IMR-90 (cell line): ENCODE data around the gene ALKBH6. TPM values are rescaled to one million over a fixed set of nuclear protein-coding genes. Genes with fewer than 3 reads are reported as not detected.
A peak's percentile ranks its signal among the peaks of the same experiment; 100 is the strongest.

Experiments used
- ATAC-seq: fragments of 200-7000 bp; cut with Tn5 transposase; 2 replicates; pipeline ENCODE4 v1.9.1; 2020; ENCODE audit warnings: low read depth, mild to moderate bottlenecking, moderate library complexity
- BruUV-seq: library from RNA; stranded (reverse); fragments of 400-500 nt; replicated peaks from 2 replicates; lab custom pipeline; 2021; lab: Mats Ljungman, UMichigan
- CTCF ChIA-PET: fragments of 300-600 bp; formaldehyde crosslinking; extraction: SDS; loops from one replicate; lab custom pipeline; 2021; ENCODE audit warnings: antibody characterized with exemption; lab: Yijun Ruan, JAX
- POLR2A ChIA-PET: fragments of 300-600 bp; sonication (Branson Sonifier 250); formaldehyde crosslinking; loops from one replicate; lab custom pipeline; 2022; ENCODE audit warnings: antibody characterized with exemption; ENCODE audit not compliant: unreplicated experiment; lab: Charles Lee
- DNase-seq: peaks from one replicate; pipeline ENCODE4 v3.0.0; 2013
- H2AFZ ChIP-seq: replicated peaks from 2 replicates; pipeline ENCODE3; 2013; ENCODE audit warnings: low read length, mild to moderate bottlenecking; ENCODE audit not compliant: poor library complexity
- H2AK5ac ChIP-seq: 2 replicates; pipeline ENCODE4 v1.6.1; 2013; ENCODE audit warnings: low read depth, low read length, inconsistent platforms
- H2AK9ac ChIP-seq: replicated peaks from 2 replicates; pipeline ENCODE3; 2013; ENCODE audit warnings: mild to moderate bottlenecking, low read depth, low read length, moderate library complexity; ENCODE audit not compliant: poor library complexity
- H2BK120ac ChIP-seq: 2 replicates; pipeline ENCODE4 v1.6.1; 2013; ENCODE audit warnings: low read depth, low read length, inconsistent platforms
- H2BK15ac ChIP-seq: 3 replicates; pipeline ENCODE4 v1.6.1; 2013; ENCODE audit warnings: low read depth, low read length, inconsistent platforms
- H2BK20ac ChIP-seq: 2 replicates; pipeline ENCODE4 v1.6.1; 2013; ENCODE audit warnings: low read depth, mild to moderate bottlenecking, inconsistent platforms, low read length, moderate library complexity
- H2BK5ac ChIP-seq: 2 replicates; pipeline ENCODE4 v1.6.1; 2013; ENCODE audit warnings: mild to moderate bottlenecking, low read depth, low read length, inconsistent platforms; ENCODE audit not compliant: poor library complexity, severe bottlenecking
- H3K14ac ChIP-seq: replicated peaks from 2 replicates; pipeline ENCODE4 v1.6.1; 2013; ENCODE audit warnings: low read depth, low read length, inconsistent platforms
- H3K18ac ChIP-seq: 2 replicates; pipeline ENCODE4 v1.6.1; 2013; ENCODE audit warnings: low read depth, low read length, control low read depth
- H3K23ac ChIP-seq: 2 replicates; pipeline ENCODE4 v1.6.1; 2013; ENCODE audit warnings: low read depth, low read length, inconsistent platforms
- H3K27ac ChIP-seq: 2 replicates; pipeline ENCODE4 v1.5.1; 2013; ENCODE audit warnings: mild to moderate bottlenecking, control low read depth, low read length; ENCODE audit not compliant: insufficient read depth
- H3K27me3 ChIP-seq: 2 replicates; pipeline ENCODE4 v1.6.1; 2013; ENCODE audit warnings: low read length; ENCODE audit not compliant: control insufficient read depth, insufficient read depth
- H3K36me3 ChIP-seq: 2 replicates; pipeline ENCODE4 v1.6.1; 2013; ENCODE audit warnings: low read length, mixed read lengths; ENCODE audit not compliant: control insufficient read depth, insufficient read depth
- H3K4ac ChIP-seq: 2 replicates; pipeline ENCODE4 v1.6.1; 2013; ENCODE audit warnings: low read depth, low read length, inconsistent platforms
- H3K4me1 ChIP-seq: 2 replicates; pipeline ENCODE4 v1.6.1; 2013; ENCODE audit warnings: low read length, mixed read lengths; ENCODE audit not compliant: control insufficient read depth, insufficient read depth
- H3K4me2 ChIP-seq: 2 replicates; pipeline ENCODE4 v1.6.1; 2013; ENCODE audit warnings: low read depth, mild to moderate bottlenecking, control low read depth, low read length, moderate library complexity
- H3K4me3 ChIP-seq: 2 replicates; pipeline ENCODE4 v1.5.1; 2013; ENCODE audit warnings: low read depth, mild to moderate bottlenecking, control low read depth, low read length, moderate library complexity; ENCODE audit not compliant: insufficient read depth
- H3K56ac ChIP-seq: 2 replicates; pipeline ENCODE4 v1.6.1; 2013; ENCODE audit warnings: low read length, inconsistent platforms; ENCODE audit not compliant: insufficient read depth; ENCODE audit errors: extremely low read depth
- H3K79me1 ChIP-seq, 2 experiments: 2 replicates each; pipeline ENCODE4 v1.6.1; 2013; ENCODE audit warnings: low read length in 2 of 2, inconsistent platforms in 1 of 2, low read depth in 1 of 2
- H3K9ac ChIP-seq: 2 replicates; pipeline ENCODE4 v1.6.1; 2013; ENCODE audit warnings: low read depth, low read length, control low read depth
- H3K9me1 ChIP-seq: 2 replicates; pipeline ENCODE4 v1.6.1; 2013; ENCODE audit warnings: low read length, inconsistent platforms; ENCODE audit not compliant: insufficient read depth
- H3K9me3 ChIP-seq: 2 replicates; pipeline ENCODE4 v1.6.1; 2013; ENCODE audit warnings: low read length; ENCODE audit not compliant: control insufficient read depth, insufficient read depth
- H4K20me1 ChIP-seq: 2 replicates; pipeline ENCODE4 v1.6.1; 2013; ENCODE audit warnings: low read length, inconsistent platforms; ENCODE audit not compliant: insufficient read depth
- H4K5ac ChIP-seq: 2 replicates; pipeline ENCODE4 v1.6.1; 2013; ENCODE audit warnings: mild to moderate bottlenecking, low read depth, low read length, control low read depth
- H4K8ac ChIP-seq, 2 experiments: 2 replicates each; pipeline ENCODE4 v1.6.1; 2013; ENCODE audit warnings: low read depth in 2 of 2, low read length in 2 of 2, control low read depth in 1 of 2, inconsistent platforms in 1 of 2
- H4K91ac ChIP-seq: 2 replicates; pipeline ENCODE4 v1.6.1; 2013; ENCODE audit warnings: low read depth, low read length, inconsistent platforms; ENCODE audit not compliant: insufficient read depth
- BHLHE40 ChIP-seq: fragments of 150-350 bp; IDR thresholded peaks from 2 replicates; pipeline ENCODE4 v1.6.1; 2016; ENCODE audit warnings: mild to moderate bottlenecking, low read depth, low read length
- CEBPB ChIP-seq: IDR thresholded peaks from 2 replicates; pipeline ENCODE4 v1.6.1; 2012; ENCODE audit warnings: low read depth, low read length, improper control_type of control experiment
- CHD1 ChIP-seq: IDR thresholded peaks from 2 replicates; pipeline ENCODE4 v1.6.1; 2012; ENCODE audit warnings: low read depth, low read length, improper control_type of control experiment
- CTCF ChIP-seq: conservative IDR thresholded peaks from 2 replicates; pipeline ENCODE4 v1.5.1; 2012; ENCODE audit warnings: mild to moderate bottlenecking, low read depth, low read length, improper control_type of control experiment
- ELK1 ChIP-seq: fragments of 150-350 bp; IDR thresholded peaks from 2 replicates; pipeline ENCODE4 v1.6.1; 2016; ENCODE audit warnings: low read depth, mild to moderate bottlenecking, low read length, moderate library complexity, borderline replicate concordance
- FOS ChIP-seq: fragments of 150-350 bp; IDR thresholded peaks from 2 replicates; pipeline ENCODE4 v1.6.1; 2016; ENCODE audit warnings: low read depth, low read length
- MAFK ChIP-seq: IDR thresholded peaks from 2 replicates; pipeline ENCODE4 v1.6.1; 2012; ENCODE audit warnings: low read depth, low read length, improper control_type of control experiment
- MXI1 ChIP-seq: IDR thresholded peaks from 2 replicates; pipeline ENCODE4 v1.6.1; 2012; ENCODE audit warnings: low read depth, mild to moderate bottlenecking, low read length, moderate library complexity, borderline replicate concordance
- NFE2L2 ChIP-seq: fragments of 150-350 bp; IDR thresholded peaks from 2 replicates; pipeline ENCODE4 v1.6.1; 2016; ENCODE audit warnings: low read depth, mild to moderate bottlenecking, low read length
- POLR2A ChIP-seq: IDR thresholded peaks from 2 replicates; pipeline ENCODE4 v1.6.1; 2012; ENCODE audit warnings: mild to moderate bottlenecking, low read depth, low read length
- RFX5 ChIP-seq: IDR thresholded peaks from 2 replicates; pipeline ENCODE4 v1.8.0; 2012; ENCODE audit warnings: low read depth, mild to moderate bottlenecking, low read length, moderate library complexity
- SMC3 ChIP-seq: fragments of 150-350 bp; IDR thresholded peaks from 2 replicates; pipeline ENCODE4 v1.6.1; 2016; ENCODE audit warnings: low read depth, mild to moderate bottlenecking, antibody characterized with exemption, low read length, moderate library complexity
- USF2 ChIP-seq: fragments of 150-350 bp; IDR thresholded peaks from 2 replicates; pipeline ENCODE4 v1.6.1; 2017; ENCODE audit warnings: mild to moderate bottlenecking, antibody characterized with exemption, low read length, low read depth
- WGBS, 2 experiments: methylation state at CpG; one replicate each; pipeline versions ENCODE4 v1.1.5 to v1.1.7; 2013; ENCODE audit warnings: missing lambda C conversion rate in 2 of 2; ENCODE audit not compliant: insufficient read length in 1 of 2; ENCODE audit errors: extremely low coverage in 2 of 2; 5-methylcytosine and 5-hydroxymethylcytosine counted together
- dilution Hi-C: fragments of 300-500 bp; cut with HindIII; formaldehyde crosslinking; loops from one replicate; pipeline ENCODE4 v1.14.3; 2018; ENCODE audit warnings: low sequenced_read_pairs; ENCODE audit not compliant: unreplicated experiment
- in situ Hi-C: fragments of 300-500 bp; cut with MboI; formaldehyde crosslinking; loops from 3 replicates; pipeline ENCODE4 v1.14.3; 2019; ENCODE audit warnings: low sequenced_read_pairs, inconsistent platforms, mixed read lengths
- intact Hi-C: fragments of 100-400 bp; cut with micrococcal nuclease; formaldehyde crosslinking; loops from 2 replicates; pipeline ENCODE4 v1.10.0; 2022
- polyA plus RNA-seq, 3 experiments: library from polyadenylated mRNA; depleted of rRNA; stranded (reverse); fragments of >200 nt; gene quantifications; 2 replicates each; pipeline ENCODE4 v1.2.3, GENCODE V29; 2012; ENCODE audit warnings: low replicate concordance in 1 of 3
- total RNA-seq: library from RNA; depleted of rRNA; stranded (reverse); fragments of >200 nt; gene quantifications from 2 replicates; pipeline ENCODE4 v1.2.3, GENCODE V29; 2012

Gene ALKBH6
- total and polyA plus RNA-seq, 2 of the 4 experiments (the other 2 are of a cell fraction), result 12.9 to 38.7 TPM

- no peak for DNase-seq
- intact Hi-C loops, result loop anchor here (1.0 to 5.0 kb wide), 4 partner anchors 13 to 118 kb away; partner anchors contain the start of genes ALKBH6, LRFN3 and SDHAF1
- no peaks in the 10 kb centered on the region for H3K36me3 ChIP-seq
- peak within 1 kb of the TSS; percentile 90 for H3K14ac ChIP-seq
- peak within 1 kb of the TSS; percentile 88 for H3K9ac ChIP-seq
- peaks cover 41 to 62% of the 10 kb centered on the region in 2 experiments for H3K79me1 ChIP-seq
- POLR2A ChIA-PET, result no interaction called here
- CTCF ChIA-PET, result interaction anchor here (0.5 kb wide), 1 partner anchor 108 kb away, joined by 3 read pairs; no protein-coding TSS in a partner anchor
- no peaks in the 10 kb centered on the region for H3K27me3 ChIP-seq
- peak within 1 kb of the TSS; percentile 4; the same call in 1 of the 2 replicates for H2BK20ac ChIP-seq
- peak within 1 kb of the TSS; percentile 71 for H3K56ac ChIP-seq
- no peaks in the 10 kb centered on the region for H3K9me3 ChIP-seq
- peak within 1 kb of the TSS; percentile 66; the same call in 1 of the 3 replicates for H2BK15ac ChIP-seq
- peak within 1 kb of the TSS; percentile 91 for H2BK5ac ChIP-seq
- ATAC-seq, result peak; percentile 86
- peaks cover 4% of the 10 kb centered on the region; the same call in 1 of the 2 replicates for H3K9me1 ChIP-seq
- H2AK9ac ChIP-seq, result peak within 1 kb of the TSS; percentile 94
- peak within 1 kb of the TSS; percentile 55 for H2AK5ac ChIP-seq
- WGBS, 2 experiments, result 0% methylated on average over 43 of the region's 76 CpGs; no CpG with 5 or more reads in 1 of the 2 experiments
- peaks cover 3% of the 10 kb centered on the region for H4K20me1 ChIP-seq
- peak within 1 kb of the TSS; percentile 81 for H3K27ac ChIP-seq
- H4K91ac ChIP-seq, result peak within 1 kb of the TSS; percentile 84
- H3K4me1 ChIP-seq, result no peaks in the 10 kb centered on the region
- H2AFZ ChIP-seq, result peak within 1 kb of the TSS; percentile 99
- peak within 1 kb of the TSS; percentile 72 for H4K5ac ChIP-seq
- BruUV-seq, result no TSS peak
- peak within 1 kb of the TSS; percentile 86 for H3K4ac ChIP-seq
- H3K23ac ChIP-seq, result peak within 1 kb of the TSS; percentile 94
- peak within 1 kb of the TSS; percentile 85 for H2BK120ac ChIP-seq
- peak within 1 kb of the TSS; percentile 76 for H3K4me3 ChIP-seq
- H3K4me2 ChIP-seq, result peak within 1 kb of the TSS; percentile 94
- in situ Hi-C loops, result no loop called here
- peak within 1 kb of the TSS; percentile 11 to 95 for H4K8ac ChIP-seq
- dilution Hi-C loops, result no loop called here
- peak within 1 kb of the TSS; percentile 64 for H3K18ac ChIP-seq
- TF ChIP-seq USF2 (no peak), MXI1 (peak; percentile 97), ELK1 (no peak), CHD1 (no peak), RFX5 (no peak), SMC3 (no peak), FOS (peak; percentile 53; the same call in 1 of the 2 replicates), CTCF (no peak), NFE2L2 (no peak), BHLHE40 (no peak), CEBPB (no peak), MAFK (no peak), POLR2A (no peak)
Measured at GRCh38 chr19:36054733-36055686, 41.0 kb upstream of the ALKBH6 start, which contains the start of gene WDR62. TSS of gene WDR62 (plus strand) at chr19:36054897. CDS start at chr19:36054972, 75 bp downstream.
